ENCODE measurements around the gene FNBP1. TPM values are rescaled to one million over a fixed set of nuclear protein-coding genes. Genes with fewer than 3 reads are reported as not detected.

Gene FNBP1
- total and polyA plus RNA-seq, 2 of the 8 experiments (the other 6 are each of a cell fraction or from before 2014, with no cell fraction given) = 7.2 to 40.9 TPM

DNA sequence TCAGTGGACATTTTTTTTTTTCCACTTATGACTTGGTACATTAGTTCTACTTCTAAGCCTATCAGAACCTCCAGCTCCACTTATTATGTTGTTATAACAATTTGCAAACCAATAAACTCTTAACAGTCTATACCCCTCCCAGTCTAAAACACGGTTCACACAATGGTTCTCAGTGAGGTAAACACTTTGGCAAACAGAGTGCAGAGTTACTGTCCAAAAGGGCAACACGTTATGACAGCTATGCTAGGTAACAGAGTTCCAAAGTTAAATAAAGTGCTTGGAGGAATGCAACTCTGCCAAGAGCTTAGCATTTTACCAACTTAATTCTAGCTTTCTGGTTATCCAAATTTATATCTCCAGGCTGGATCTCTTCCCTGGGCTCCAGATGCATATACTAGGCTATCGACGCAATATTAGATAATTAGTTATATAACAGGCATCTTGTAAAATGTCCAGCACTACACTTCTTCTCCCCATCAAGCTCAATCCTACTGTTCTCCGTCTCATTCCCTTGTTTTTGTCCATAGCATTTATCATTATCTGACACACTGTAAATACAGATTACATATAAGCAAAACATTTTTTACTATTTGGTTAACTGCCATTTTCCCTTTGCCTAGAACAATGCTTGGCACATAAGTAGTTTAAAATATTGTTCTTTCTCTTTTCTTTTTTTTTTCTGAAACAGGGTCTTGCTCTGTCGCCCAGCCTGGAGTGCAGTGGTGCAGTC lies 14.3 kb downstream of the FNBP1 start:
- CTCF ChIA-PET (ENCODE audit: partially characterized antibody) = interaction anchor here (0.7 to 1.7 kb wide), 2 partner anchors 11 to 64 kb away, joined by 4 to 7 read pairs; no protein-coding TSS in a partner anchor
- no peak for TF ChIP-seq ASH2L (IDR thresholded peaks at IDR 0.05; ENCODE audit: low read length)
- no peak for TF ChIP-seq SRF (IDR thresholded peaks at IDR 0.05; ENCODE audit: low read depth, low read length)
- TF ChIP-seq RBBP5 (IDR thresholded peaks at IDR 0.05; ENCODE audit: borderline replicate concordance, low read depth, low read length) = no peak
- TF ChIP-seq, protein P1, sequence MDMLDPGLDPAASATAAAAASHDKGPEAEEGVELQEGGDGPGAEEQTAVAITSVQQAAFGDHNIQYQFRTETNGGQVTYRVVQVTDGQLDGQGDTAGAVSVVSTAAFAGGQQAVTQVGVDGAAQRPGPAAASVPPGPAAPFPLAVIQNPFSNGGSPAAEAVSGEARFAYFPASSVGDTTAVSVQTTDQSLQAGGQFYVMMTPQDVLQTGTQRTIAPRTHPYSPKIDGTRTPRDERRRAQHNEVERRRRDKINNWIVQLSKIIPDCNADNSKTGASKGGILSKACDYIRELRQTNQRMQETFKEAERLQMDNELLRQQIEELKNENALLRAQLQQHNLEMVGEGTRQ (IDR thresholded peaks at IDR 0.05; ENCODE audit: low read length) = no peak
- TF ChIP-seq POU5F1 (IDR thresholded peaks at IDR 0.05; ENCODE audit: low read depth, low read length) = no peak
- no peak for TF ChIP-seq NANOG (IDR thresholded peaks at IDR 0.05; ENCODE audit: insufficient read depth, low read depth, low read length, poor library complexity, severe bottlenecking)
- no peak for TF ChIP-seq POLR2AphosphoS5 (IDR thresholded peaks at IDR 0.05; ENCODE audit: low read depth, low read length)
- TF ChIP-seq, protein P2, sequence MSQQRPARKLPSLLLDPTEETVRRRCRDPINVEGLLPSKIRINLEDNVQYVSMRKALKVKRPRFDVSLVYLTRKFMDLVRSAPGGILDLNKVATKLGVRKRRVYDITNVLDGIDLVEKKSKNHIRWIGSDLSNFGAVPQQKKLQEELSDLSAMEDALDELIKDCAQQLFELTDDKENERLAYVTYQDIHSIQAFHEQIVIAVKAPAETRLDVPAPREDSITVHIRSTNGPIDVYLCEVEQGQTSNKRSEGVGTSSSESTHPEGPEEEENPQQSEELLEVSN (IDR thresholded peaks at IDR 0.05) = no peak
- no peak for TF ChIP-seq GABPA (IDR thresholded peaks at IDR 0.05; ENCODE audit: borderline replicate concordance, insufficient read depth, low read length)
- no peak for TF ChIP-seq TBP (IDR thresholded peaks at IDR 0.05; ENCODE audit: low read depth, low read length)
- TF ChIP-seq HDAC2 (IDR thresholded peaks at IDR 0.05; ENCODE audit: borderline replicate concordance in 1 of 2, low read depth in 2 of 2, low read length in 2 of 2) = no peak

More for the DNA sequence above, 14.3 kb downstream of the FNBP1 start:
- Histone ChIP-seq H4K8ac (ENCODE audit: extremely low read depth, insufficient read depth, low read length) (no peak overlapping the region), H3K56ac (replicated peaks; ENCODE audit: insufficient read length, low read depth, low read length) (no peak overlapping the region), H2BK5ac (ENCODE audit: low read depth, low read length) (no peak overlapping the region), H2BK20ac (ENCODE audit: low read length) (no peak overlapping the region), H3K27ac (ENCODE audit: low read depth, low read length) (no peak overlapping the region), H4K20me1 (replicated peaks in 1 of 2; ENCODE audit: control insufficient read depth in 1 of 2, insufficient read depth in 2 of 2, low read length in 2 of 2) (no peaks in the 10 kb centered on the region), H4K91ac (replicated peaks; ENCODE audit: insufficient read length, low read length) (no peak overlapping the region), H3K36me3 (ENCODE audit: control insufficient read depth in 2 of 4, insufficient read depth in 4 of 4, low read length in 3 of 4) (no peaks in the 10 kb centered on the region), H3K4me1 (replicated peaks in 1 of 4; ENCODE audit: control insufficient read depth in 3 of 4, insufficient read depth in 4 of 4, low read length in 3 of 4) (no peaks in the 10 kb centered on the region), H2BK120ac (replicated peaks; ENCODE audit: low read depth, low read length) (no peak overlapping the region), H3K9me3 (ENCODE audit: insufficient read depth in 2 of 2, low read depth in 1 of 2, low read length in 1 of 2) (no peaks in the 10 kb centered on the region), H2BK15ac (ENCODE audit: low read length) (no peak overlapping the region), H3K23ac (ENCODE audit: insufficient read length) (no peak overlapping the region), H2BK12ac (ENCODE audit: low read depth, low read length) (no peak overlapping the region), H3K18ac (ENCODE audit: extremely low read depth, low read length) (no peak overlapping the region), H3K27me3 (replicated peaks in 1 of 4; ENCODE audit: control insufficient read depth in 3 of 4, extremely low read depth in 1 of 4, insufficient read depth in 3 of 4, low read length in 3 of 4) (no peaks in the 10 kb centered on the region), H3K4me2 (ENCODE audit: insufficient read depth in 1 of 2, low read depth in 2 of 2, low read length in 2 of 2) (no peak overlapping the region), H2AFZ (ENCODE audit: low read length) (no peak overlapping the region), H3K4ac (replicated peaks; ENCODE audit: insufficient read length, low read depth, low read length) (no peak overlapping the region), H3K79me1 (ENCODE audit: low read depth, low read length) (peaks cover 7% of the 10 kb centered on the region; the same call in 1 of the 2 replicates), H3K4me3 (ENCODE audit: extremely low read depth in 1 of 4, insufficient read depth in 2 of 4, low read depth in 3 of 4, low read length in 4 of 4) (no peak overlapping the region), H3K14ac (ENCODE audit: insufficient read length) (no peak overlapping the region), H3K23me2 (ENCODE audit: low read depth, low read length) (no peaks in the 10 kb centered on the region), H3K9ac (replicated peaks in 1 of 4; ENCODE audit: extremely low read depth in 1 of 4, low read depth in 3 of 4, low read length in 3 of 4) (no peak overlapping the region), H3K79me2 (ENCODE audit: control insufficient read depth in 1 of 2, insufficient read depth in 2 of 2, low read length in 2 of 2) (peaks cover 0 to 30% of the 10 kb centered on the region in 2 experiments; a peak in 2 of 4 replicates), H4K5ac (ENCODE audit: insufficient read length, low read depth, low read length) (no peak overlapping the region), H2AK5ac (ENCODE audit: low read depth, low read length) (no peak overlapping the region)
- DNase-seq (ENCODE audit: low read depth in 1 of 2, low spot score in 2 of 2) (no peak), FAIRE-seq (no peak)
- 92% methylated on average over 6 of the region's 6 CpGs; no CpG with 5 or more reads in 1 of the 2 experiments for WGBS, 2 experiments (ENCODE audit: extremely low coverage in 1 of 2, insufficient coverage in 1 of 2, insufficient read length in 1 of 2, insufficient replicate concordance in 2 of 2, low coverage in 1 of 2, low lambda C conversion rate in 2 of 2, missing lambda C conversion rate in 1 of 2)
- POLR2A ChIA-PET (ENCODE audit: partially characterized antibody) = no interaction called here
